Vagina (tissue), 2 donors: Measurements from ENCODE around the gene TCEAL9. TPM values are rescaled to one million over a fixed set of nuclear protein-coding genes. Genes with fewer than 3 reads are reported as not detected.
"Not testable (repeated sequence)": the region's sequence is repeated elsewhere in the genome, so short reads cannot be mapped to it uniquely, and the experiment has no call there.

Source experiments
- DNase-seq, 2 donors: peaks; one replicate each; pipeline ENCODE4 v3.0.0-alpha.2; 2017; ENCODE audit errors: extremely low spot score in 2 of 2
- H3K27ac ChIP-seq: fragments of 200-600 bp; sonication (generic); one replicate; pipeline ENCODE4 v1.5.1; 2019
- H3K27me3 ChIP-seq: fragments of 200-600 bp; sonication (generic); one replicate; pipeline ENCODE4 v1.5.1; 2019
- H3K36me3 ChIP-seq, 2 donors: fragments of 200-600 bp; sonication (generic); one replicate each; pipeline ENCODE4 v1.5.1; 2017 to 2019
- H3K4me1 ChIP-seq: fragments of 200-600 bp; sonication (generic); one replicate; pipeline ENCODE4 v1.5.1; 2019
- H3K4me3 ChIP-seq, 2 donors: fragments of 200-600 bp; sonication (generic); 1 replicate in 1 of 2; 2 replicates in 1 of 2; pipeline ENCODE4 v1.5.1; 2016 to 2019
- H3K9me3 ChIP-seq: fragments of 200-600 bp; sonication (generic); one replicate; pipeline ENCODE4 v1.5.1; 2019
- POLR2A ChIP-seq, 2 donors: fragments of 450-650 bp; IDR thresholded peaks; one replicate each; pipeline ENCODE4 v1.6.1; 2017; ENCODE audit warnings: antibody characterized with exemption in 2 of 2, mild to moderate bottlenecking in 2 of 2, moderate library complexity in 2 of 2
- POLR2AphosphoS5 ChIP-seq, 2 donors: sonication (generic); formaldehyde crosslinking; IDR thresholded peaks; one replicate each; pipeline ENCODE4 v1.9.0; 2017; ENCODE audit warnings: antibody characterized with exemption in 2 of 2, mild to moderate bottlenecking in 2 of 2, low read depth in 1 of 2; ENCODE audit not compliant: insufficient read depth in 1 of 2
- intact Hi-C: fragments of 100-400 bp; cut with DNase I; formaldehyde crosslinking; loops from one replicate; pipeline ENCODE4 v1.15.1; 2023
- total RNA-seq: library from RNA; depleted of rRNA; stranded (reverse); fragments of >200 nt; gene quantifications from one replicate; pipeline ENCODE4 v1.2.3, GENCODE V29; 2016
- TF ChIP-seq, protein P1 (sequence below), 3 experiments: fragments of 450-650 bp in 2 of 3; fragments of 200-600 bp in 1 of 3; sonication (generic) in 1 of 3; IDR thresholded peaks; one replicate each; pipeline ENCODE4 v1.5.1; 2017 to 2019; ENCODE audit warnings: antibody characterized with exemption in 3 of 3, mild to moderate bottlenecking in 2 of 3, moderate library complexity in 2 of 3

Gene TCEAL9
- total RNA-seq, 1 donor from 2014 or later = 52.8 TPM

DNA sequence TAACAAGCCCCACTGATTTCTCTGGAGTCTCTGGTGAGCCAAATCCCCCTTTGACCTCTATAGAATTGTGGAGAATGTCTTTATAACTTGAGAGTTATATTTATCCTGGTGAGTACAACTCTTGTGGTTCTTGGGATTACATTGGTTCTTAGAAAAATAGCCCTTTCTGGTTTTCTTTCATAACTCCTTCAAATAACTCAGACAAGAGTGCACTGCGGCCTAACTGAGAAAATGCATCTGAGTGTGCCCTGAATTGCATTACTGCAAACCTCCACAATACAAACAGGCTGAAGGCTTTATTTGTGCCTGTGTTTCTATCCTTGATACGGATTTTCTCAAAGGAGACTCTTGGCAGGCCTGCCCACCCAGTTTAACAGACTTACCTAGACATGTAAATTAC lies 22.7 kb downstream of the TCEAL9 start:
- Histone ChIP-seq H3K27ac (no peak overlapping the region), H3K4me1 (no peaks in the 10 kb centered on the region), H3K36me3 (no peaks in the 10 kb centered on the region), H3K4me3 (no peak overlapping the region), H3K27me3 (no peaks in the 10 kb centered on the region), H3K9me3 (no peaks in the 10 kb centered on the region)
- DNase-seq = no peak
- TF ChIP-seq POLR2A (IDR thresholded peaks at IDR 0.05) = no peak
- TF ChIP-seq POLR2AphosphoS5 (IDR thresholded peaks at IDR 0.05; ENCODE audit: insufficient read depth in 1 of 2, low read depth in 1 of 2) = no peak
- intact Hi-C loops = no loop called here

DNA sequence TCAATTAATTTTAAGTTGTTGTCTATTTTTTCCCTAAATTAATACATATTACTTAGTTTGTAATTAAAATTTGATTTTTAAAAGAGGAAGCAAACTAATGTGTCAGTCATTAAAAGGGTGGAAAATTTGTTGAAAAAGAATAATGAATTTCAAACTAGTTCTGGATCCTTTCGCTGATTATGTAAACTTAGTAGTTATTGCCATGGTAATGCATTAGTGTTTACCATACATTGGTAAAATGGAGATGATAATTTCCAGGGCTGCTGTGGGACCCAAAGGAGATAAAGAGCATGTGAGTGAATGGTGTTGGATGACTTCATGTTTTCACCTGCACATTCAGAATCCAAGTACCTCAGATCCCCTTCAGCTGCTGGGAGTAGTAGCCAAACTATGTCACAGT lies 26.6 kb downstream of the TCEAL9 start:
- Histone ChIP-seq H3K4me1 (no peaks in the 10 kb centered on the region), H3K9me3 (no peaks in the 10 kb centered on the region), H3K27me3 (no peaks in the 10 kb centered on the region), H3K4me3 (no peak overlapping the region), H3K27ac (no peak overlapping the region), H3K36me3 (no peaks in the 10 kb centered on the region)
- no peak for DNase-seq
- TF ChIP-seq, protein P1, sequence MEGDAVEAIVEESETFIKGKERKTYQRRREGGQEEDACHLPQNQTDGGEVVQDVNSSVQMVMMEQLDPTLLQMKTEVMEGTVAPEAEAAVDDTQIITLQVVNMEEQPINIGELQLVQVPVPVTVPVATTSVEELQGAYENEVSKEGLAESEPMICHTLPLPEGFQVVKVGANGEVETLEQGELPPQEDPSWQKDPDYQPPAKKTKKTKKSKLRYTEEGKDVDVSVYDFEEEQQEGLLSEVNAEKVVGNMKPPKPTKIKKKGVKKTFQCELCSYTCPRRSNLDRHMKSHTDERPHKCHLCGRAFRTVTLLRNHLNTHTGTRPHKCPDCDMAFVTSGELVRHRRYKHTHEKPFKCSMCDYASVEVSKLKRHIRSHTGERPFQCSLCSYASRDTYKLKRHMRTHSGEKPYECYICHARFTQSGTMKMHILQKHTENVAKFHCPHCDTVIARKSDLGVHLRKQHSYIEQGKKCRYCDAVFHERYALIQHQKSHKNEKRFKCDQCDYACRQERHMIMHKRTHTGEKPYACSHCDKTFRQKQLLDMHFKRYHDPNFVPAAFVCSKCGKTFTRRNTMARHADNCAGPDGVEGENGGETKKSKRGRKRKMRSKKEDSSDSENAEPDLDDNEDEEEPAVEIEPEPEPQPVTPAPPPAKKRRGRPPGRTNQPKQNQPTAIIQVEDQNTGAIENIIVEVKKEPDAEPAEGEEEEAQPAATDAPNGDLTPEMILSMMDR (IDR thresholded peaks at IDR 0.05) = no peak
- no peak for TF ChIP-seq POLR2AphosphoS5 (IDR thresholded peaks at IDR 0.05; ENCODE audit: insufficient read depth in 1 of 2, low read depth in 1 of 2)
- no peak for TF ChIP-seq POLR2A (IDR thresholded peaks at IDR 0.05)
- intact Hi-C loops = no loop called here

DNA sequence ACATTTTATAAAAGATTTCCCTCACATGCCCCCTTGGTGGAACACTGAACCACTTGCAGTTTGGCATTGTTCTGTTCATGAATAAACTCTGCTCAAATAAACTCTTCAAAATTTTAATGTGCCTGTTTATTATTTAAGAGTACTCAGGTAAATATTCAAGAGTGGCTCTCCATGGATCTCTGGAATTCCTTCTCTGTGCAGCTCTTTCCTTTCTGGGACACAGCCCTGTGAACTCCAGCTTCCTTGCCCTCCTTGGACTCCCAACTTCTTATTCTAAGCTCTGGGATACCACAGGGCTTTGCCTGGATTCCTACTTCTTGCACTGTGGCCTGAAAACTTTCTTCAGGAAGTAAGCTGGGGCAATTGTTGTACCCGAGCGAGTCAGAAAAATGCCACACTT lies 28.4 kb downstream of the TCEAL9 start:
- TF ChIP-seq POLR2A (IDR thresholded peaks at IDR 0.05) (no peak), POLR2AphosphoS5 (IDR thresholded peaks at IDR 0.05; ENCODE audit: insufficient read depth in 1 of 2, low read depth in 1 of 2) (no peak)
- TF ChIP-seq, protein P1 (IDR thresholded peaks at IDR 0.05) = no peak
- Histone ChIP-seq H3K27me3 (no peaks in the 10 kb centered on the region), H3K36me3 (no peaks in the 10 kb centered on the region), H3K4me1 (no peaks in the 10 kb centered on the region), H3K27ac (no peak overlapping the region), H3K9me3 (no peaks in the 10 kb centered on the region), H3K4me3 (no peak overlapping the region)
- intact Hi-C loops = no loop called here
- no peak for DNase-seq

DNA sequence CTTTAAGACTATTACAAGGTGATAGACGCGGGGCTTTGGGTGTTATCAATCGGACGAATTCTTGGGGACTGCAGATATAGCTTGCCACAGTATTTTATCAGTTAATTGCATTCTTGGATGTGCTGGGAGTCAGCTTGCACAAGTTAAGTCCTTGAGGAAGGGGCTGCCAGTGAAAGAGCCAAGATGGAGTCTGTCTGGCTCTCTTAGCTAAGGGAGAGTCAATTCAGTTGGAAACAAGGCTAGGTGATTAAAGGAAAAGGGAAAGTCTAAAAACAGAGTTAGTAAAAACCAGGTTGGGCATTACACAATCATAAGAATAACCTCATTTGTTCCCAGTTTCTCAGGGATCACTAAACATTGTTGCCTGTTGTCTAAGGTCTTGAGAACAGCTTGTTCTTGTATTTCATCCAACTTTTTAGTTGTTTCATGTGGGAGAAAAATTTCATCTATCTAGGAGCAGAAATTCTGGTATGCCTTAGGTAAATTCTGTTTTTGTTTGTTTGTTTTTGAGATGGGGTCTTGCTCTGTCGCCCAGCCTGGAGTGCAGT lies 29.1 kb downstream of the TCEAL9 start:
- H3K4me1 ChIP-seq, intact Hi-C loops, H3K4me3 ChIP-seq, H3K27me3 ChIP-seq, DNase-seq, H3K27ac ChIP-seq, H3K9me3 ChIP-seq, H3K36me3 ChIP-seq: not testable (repeated sequence)

DNA sequence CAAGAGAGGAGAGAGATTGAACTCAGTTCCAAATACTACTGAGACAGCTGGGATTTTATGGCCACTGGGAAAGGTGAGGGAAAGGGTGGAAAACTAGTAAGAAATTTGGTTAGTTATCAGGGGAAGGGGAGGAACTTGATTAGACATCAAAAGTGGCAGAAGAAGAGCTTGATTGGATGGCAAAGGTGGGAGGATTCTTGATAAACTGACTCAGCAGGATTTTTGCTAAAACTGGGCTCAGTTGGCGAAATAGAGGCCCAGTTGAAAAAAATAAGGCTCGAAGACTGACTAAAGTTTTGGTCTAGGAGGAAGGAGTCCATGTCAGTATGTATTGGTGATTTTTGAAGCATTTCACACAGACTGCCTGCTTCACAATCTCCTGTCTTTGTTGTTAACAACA lies 30.0 kb downstream of the TCEAL9 start:
- no peaks in the 10 kb centered on the region for H3K9me3 ChIP-seq
- no peak for TF ChIP-seq POLR2A (IDR thresholded peaks at IDR 0.05)
- TF ChIP-seq, protein P1 (IDR thresholded peaks at IDR 0.05) = no peak
- TF ChIP-seq POLR2AphosphoS5 (IDR thresholded peaks at IDR 0.05; ENCODE audit: insufficient read depth in 1 of 2, low read depth in 1 of 2) = no peak
- DNase-seq = no peak
- intact Hi-C loops = no loop called here
- no peaks in the 10 kb centered on the region for H3K27me3 ChIP-seq
- H3K4me1 ChIP-seq = no peaks in the 10 kb centered on the region
- H3K27ac ChIP-seq = no peak overlapping the region
- H3K36me3 ChIP-seq = no peaks in the 10 kb centered on the region
- H3K4me3 ChIP-seq = no peak overlapping the region

DNA sequence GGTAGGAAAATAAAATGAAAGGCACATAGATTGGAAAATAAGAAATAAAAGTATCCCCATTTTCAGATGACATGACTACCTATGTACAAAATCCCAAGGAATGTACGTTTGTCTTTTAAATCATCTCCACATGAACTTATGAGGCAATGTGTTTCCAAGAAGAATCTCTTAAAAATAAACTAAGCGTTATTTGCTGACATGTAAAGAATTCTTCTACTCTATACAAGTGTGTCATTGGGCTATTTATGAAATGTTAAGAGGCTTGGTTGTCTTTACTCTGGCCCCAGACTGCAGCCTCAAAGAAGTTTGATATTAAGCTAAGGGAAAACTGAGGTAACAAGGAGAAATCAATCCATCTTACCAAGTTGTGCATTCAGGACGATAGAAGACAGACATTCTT lies 37.2 kb downstream of the TCEAL9 start:
- no peak overlapping the region for H3K4me3 ChIP-seq
- TF ChIP-seq, protein P1 (IDR thresholded peaks at IDR 0.05) = no peak
- intact Hi-C loops = no loop called here
- H3K27ac ChIP-seq = no peak overlapping the region
- H3K9me3 ChIP-seq = no peaks in the 10 kb centered on the region
- no peaks in the 10 kb centered on the region for H3K4me1 ChIP-seq
- DNase-seq = no peak
- no peaks in the 10 kb centered on the region for H3K27me3 ChIP-seq
- H3K36me3 ChIP-seq = no peaks in the 10 kb centered on the region
